ENCODE measurements around the gene ANKRD13B. TPM values are rescaled to one million over a fixed set of nuclear protein-coding genes. Genes with fewer than 3 reads are reported as not detected.

Gene ANKRD13B
- total RNA-seq, 1 experiment from 2014 or later: 45.5 TPM

DNA sequence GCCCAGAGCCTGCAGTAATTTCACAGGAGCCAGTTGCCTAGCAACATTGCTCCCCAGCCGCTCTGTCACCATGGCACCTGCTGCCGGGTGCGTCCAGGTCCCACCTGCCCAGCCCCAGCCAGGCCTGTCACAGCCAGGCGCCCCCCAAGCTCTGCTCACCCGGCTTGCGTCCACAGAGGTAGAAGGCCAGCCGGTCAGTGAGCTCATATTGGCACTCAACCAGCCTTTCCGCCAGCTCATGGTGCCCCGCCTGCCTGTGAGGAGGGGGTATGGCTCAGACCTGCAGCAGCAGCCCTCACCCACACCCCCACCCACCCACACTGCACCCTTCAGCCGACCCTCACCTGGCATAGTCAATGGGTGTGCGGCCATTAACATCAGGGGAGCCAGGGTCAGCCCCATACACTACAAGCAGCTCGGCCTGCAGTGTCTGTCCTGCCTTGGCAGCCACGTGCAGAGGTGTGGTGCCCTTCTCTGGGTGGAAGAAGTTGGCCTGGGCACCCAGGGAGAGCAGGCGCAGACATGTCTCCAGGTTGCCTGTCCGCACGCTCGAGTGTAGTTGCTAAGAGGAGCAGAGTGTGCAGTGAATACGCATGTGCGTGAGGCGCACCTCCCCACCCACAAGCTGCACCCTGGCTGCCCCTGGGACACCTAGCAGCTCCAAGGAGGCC is 11.2 kb upstream of the ANKRD13B start (continued):
- TF ChIP-seq STAT6 (CRISPR knock-in tag; conservative IDR thresholded peaks at IDR 0.05; ENCODE audit: low read depth) (no peak), ZNF281 (CRISPR knock-in tag; IDR thresholded peaks at IDR 0.05) (no peak), CTCF (IDR thresholded peaks at IDR 0.05) (no peak), ZBTB21 (CRISPR knock-in tag; IDR thresholded peaks at IDR 0.05; ENCODE audit: borderline replicate concordance) (no peak), ZBTB43 (CRISPR knock-in tag; IDR thresholded peaks at IDR 0.05) (no peak), ZNF263 (CRISPR knock-in tag; IDR thresholded peaks at IDR 0.05; ENCODE audit: low read depth) (no peak), GRHL2 (CRISPR knock-in tag; IDR thresholded peaks at IDR 0.05; ENCODE audit: insufficient replicate concordance, severe bottlenecking) (no peak)

- ChIA-PET CTCF (interaction anchor here (0.6 to 4.5 kb wide), 8 partner anchors 10 to 212 kb away, joined by 3 to 72 read pairs (median 12); partner anchors contain the start of gene ANKRD13B), POLR2A (interaction anchor here (2.0 kb wide), 1 partner anchor 9 kb away, joined by 12 read pairs; no protein-coding TSS in a partner anchor)
- Mint-ChIP-seq H3K4me1 (peaks cover 28% of the 10 kb centered on the region), H3K4me3 (no peak overlapping the region), H3K36me3 (peaks cover 34% of the 10 kb centered on the region), H3K27me3 (ENCODE audit: low read depth) (no peaks in the 10 kb centered on the region), H3K9me3 (no peaks in the 10 kb centered on the region), H3K27ac (no peak overlapping the region)
- TF ChIP-seq ZNF138 (CRISPR knock-in tag; conservative IDR thresholded peaks at IDR 0.05): no peak
- no peak for TF ChIP-seq ZNF423 (CRISPR knock-in tag; IDR thresholded peaks at IDR 0.05)
- TF ChIP-seq ZSCAN18 (CRISPR knock-in tag; IDR thresholded peaks at IDR 0.05): no peak
- no peak for TF ChIP-seq ESRRA (CRISPR knock-in tag; IDR thresholded peaks at IDR 0.05; ENCODE audit: borderline replicate concordance)
- no peak for TF ChIP-seq RORB (CRISPR knock-in tag; IDR thresholded peaks at IDR 0.05)
- no peak for TF ChIP-seq ZNF425 (CRISPR knock-in tag; conservative IDR thresholded peaks at IDR 0.05)
- TF ChIP-seq SMAD4 (CRISPR knock-in tag; IDR thresholded peaks at IDR 0.05): no peak
- TF ChIP-seq FOXP4 (CRISPR knock-in tag; IDR thresholded peaks at IDR 0.05): no peak
- no peak for TF ChIP-seq MLX (CRISPR knock-in tag; IDR thresholded peaks at IDR 0.05)
- no peak for DNase-seq (ENCODE audit: low spot score)
- no peak for ATAC-seq
These were observed 10.6 kb upstream of the ANKRD13B start for GRCh38 chr17:29582254-29582765.

All from WTC11 (cell line).